ENCODE data around the gene GOSR1.
"Not testable (repeated sequence)": the region's sequence is repeated elsewhere in the genome, so short reads cannot be mapped to it uniquely, and the experiment has no call there.

GOSR1 gene

DNA sequence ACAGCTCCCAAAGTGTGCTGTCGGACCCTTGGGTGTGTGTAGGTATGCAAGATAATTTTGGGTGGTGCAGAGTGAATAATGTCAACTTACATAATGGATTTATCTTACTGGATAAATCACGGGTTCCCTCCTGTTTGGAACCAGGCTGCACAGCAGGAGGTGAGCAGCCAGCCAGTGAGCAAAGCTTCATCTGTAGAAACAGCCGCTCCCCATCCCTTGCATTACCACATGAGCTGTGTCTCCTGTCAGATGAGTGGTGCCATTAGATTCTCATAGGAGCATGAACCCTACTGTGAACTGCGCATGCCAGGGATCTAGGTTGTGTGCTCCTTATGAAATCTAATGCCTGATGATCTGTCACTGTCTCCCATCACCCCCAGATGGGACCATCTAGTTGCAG lies 72.0 kb downstream of the GOSR1 start:
- DNase-seq: not testable (repeated sequence)

DNA sequence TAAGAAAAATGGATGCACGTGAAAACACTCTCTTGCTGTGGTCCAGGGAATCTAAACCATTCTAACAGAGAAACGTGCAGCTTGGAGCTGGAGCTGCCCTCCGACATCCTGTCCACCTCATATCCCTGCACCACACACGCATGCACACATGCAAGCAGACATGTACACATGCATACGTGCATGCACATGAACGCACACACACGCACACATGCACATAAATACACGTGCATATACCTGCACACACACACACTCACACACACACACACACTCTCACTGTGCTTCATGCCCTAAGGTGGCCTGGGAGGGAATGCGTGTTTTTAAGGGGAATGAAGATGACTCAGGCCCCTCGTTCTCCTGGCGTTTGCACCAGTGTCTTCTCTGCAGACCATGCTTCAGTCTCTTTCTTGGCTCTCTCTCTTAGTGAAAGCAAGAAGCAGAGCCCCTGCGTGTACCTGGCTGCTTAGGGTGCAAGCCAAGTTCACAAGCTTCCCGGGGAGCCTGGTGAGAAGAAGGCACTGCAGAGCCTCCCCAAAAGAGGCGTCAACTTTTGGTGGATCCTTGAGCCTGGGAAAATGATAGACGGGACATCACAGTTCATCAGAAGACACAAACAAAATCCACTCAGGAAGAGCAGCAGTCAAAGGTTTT lies 72.8 kb downstream of the GOSR1 start:
- DNase-seq: no peak

DNA sequence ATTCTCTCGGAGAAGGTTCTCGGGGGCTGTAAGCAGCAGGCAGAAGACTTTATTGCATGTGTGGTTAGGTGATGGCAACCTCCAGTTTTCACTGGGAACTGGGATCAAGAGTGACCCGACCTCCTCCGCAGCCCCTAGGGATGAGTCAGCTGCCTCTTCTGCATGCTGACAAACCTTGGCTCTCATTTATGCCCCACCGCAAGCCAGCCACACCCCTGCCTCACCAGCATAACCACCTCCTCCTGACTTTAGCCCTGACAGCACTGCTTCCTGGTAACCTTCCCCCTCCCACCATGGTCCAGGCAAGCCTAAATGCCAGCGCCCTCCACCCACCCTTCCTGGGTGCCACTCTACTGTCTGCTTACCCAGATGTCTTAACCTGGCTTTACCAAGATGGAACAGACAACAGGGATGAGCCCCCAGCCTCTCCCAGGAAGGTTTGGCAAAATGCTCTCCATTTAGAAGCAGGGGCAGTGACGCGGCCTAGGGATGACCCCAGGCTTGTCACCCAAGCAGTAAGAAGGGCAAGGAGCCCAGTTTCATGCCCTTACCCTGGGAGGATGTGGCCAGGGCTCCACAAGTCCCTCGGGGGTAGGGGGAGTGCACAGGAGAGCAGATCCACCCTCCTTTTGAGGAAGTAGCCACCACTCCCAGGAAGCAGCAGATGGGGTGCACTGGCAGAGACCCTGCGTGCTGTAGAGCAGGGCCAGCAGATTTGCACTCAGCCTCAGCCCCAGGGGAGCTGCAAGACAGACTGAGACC lies 73.5 kb downstream of the GOSR1 start:
- DNase-seq: no peak

DNA sequence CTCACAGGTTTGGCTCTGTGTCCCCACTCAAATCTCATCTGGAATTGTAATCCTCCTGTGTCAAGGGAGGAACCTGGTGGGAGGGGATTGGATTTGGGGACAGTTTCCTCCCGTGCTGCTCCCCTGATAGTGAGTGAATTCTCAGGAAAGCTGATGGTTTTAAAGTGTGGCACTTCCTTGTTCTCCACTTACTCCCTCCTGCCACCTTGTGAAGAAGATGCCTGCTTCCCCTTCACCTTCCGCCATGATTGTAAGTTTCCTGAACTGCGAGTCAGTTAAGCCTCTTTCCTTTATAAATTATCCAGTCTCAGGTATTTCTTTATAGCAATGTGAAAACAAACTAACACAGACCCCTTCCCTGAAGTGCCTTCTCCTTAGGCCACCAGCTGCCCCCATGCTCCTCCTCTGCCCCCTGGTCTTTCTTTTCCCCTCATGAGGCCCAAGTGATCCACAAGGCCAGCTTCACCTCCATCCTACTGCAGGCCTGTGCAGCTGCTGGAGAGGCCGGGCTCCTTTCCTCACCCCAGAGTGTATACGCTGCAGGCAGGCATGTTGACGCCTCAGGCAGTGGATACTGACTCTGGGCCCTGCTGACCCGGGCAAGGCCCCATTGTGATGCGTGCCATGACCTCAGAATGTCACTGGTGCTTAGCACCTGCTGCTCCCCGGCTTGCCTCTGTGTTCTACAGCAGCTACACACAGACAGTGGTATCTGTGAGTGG lies 74.2 kb downstream of the GOSR1 start:
- DNase-seq: peak; percentile 82

DNA sequence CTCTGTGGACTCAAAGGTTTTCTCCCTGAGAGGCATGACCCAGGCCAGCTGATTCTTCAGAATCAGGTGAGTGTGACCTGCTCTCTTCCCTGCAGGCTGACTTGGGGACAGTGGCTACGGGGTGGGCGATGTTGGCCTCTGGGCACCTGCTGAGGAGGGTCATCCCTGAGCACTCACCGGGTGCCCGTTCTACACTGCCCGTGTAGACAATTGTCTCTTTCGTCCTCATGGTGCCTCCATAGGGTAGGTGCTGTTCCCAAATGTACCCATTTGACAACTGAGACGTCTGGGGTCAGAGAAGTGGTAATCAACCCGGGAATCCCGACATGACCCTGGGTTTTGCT lies 74.8 kb downstream of the GOSR1 start:
- DNase-seq: no peak

DNA sequence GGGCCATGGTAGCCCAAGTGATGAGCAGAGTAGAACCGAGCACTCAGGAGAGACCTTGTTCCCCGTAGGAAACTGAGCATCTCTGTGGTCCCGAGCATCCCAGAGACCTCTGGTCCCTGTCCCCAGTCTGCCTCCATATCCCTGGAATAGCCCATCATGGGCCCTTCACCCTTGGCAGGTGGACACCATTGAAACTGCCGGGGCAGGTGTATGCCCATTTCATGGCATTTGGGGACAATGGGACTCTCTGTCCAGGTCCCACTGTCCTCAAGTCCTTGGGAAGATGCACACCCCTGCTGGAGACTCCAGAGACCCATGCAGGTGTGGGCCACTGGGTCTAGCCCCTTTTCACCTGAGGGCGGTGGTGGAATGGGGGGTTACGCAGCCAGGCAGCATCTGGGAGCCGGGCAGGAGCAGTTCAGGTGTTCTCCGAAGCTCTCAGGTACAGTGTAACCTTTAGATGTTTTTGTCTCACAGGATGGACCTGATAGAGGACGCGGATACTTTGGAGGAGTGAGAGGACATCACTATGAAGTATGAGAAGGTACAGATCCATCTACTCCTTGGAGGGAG lies 75.9 kb downstream of the GOSR1 start:
- DNase-seq: no peak

DNA sequence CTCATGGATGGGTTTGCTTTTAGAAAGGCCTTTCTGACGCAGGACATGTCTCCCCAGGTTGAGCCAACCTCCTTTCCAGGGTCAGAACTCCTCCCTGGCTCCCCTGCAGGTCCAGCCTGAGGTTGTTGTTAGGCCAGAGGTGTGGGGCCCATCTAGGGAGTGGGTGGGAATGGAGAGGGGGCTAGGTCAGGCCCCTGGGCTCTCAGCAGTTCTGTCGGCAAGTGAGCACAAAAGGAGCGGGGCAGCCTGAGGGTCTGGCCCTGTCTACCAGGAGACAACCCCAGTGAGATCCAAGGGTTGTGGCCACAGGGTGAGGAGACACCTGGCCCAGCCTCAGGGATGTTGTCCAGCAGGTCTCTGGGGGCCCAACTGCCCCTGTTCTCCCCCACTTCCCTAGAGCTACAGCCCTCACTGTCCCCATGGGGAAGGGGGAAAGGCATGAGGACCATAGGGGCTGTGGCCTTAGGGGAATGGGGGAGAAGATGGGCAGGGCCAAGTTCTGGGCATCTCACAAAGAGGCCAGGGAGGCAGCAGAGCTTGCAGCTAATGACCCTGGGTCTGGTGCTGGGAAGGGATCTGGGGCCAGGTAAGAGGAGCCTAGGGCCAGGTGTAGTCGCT lies 76.7 kb downstream of the GOSR1 start:
- not testable (repeated sequence) for DNase-seq

DNA sequence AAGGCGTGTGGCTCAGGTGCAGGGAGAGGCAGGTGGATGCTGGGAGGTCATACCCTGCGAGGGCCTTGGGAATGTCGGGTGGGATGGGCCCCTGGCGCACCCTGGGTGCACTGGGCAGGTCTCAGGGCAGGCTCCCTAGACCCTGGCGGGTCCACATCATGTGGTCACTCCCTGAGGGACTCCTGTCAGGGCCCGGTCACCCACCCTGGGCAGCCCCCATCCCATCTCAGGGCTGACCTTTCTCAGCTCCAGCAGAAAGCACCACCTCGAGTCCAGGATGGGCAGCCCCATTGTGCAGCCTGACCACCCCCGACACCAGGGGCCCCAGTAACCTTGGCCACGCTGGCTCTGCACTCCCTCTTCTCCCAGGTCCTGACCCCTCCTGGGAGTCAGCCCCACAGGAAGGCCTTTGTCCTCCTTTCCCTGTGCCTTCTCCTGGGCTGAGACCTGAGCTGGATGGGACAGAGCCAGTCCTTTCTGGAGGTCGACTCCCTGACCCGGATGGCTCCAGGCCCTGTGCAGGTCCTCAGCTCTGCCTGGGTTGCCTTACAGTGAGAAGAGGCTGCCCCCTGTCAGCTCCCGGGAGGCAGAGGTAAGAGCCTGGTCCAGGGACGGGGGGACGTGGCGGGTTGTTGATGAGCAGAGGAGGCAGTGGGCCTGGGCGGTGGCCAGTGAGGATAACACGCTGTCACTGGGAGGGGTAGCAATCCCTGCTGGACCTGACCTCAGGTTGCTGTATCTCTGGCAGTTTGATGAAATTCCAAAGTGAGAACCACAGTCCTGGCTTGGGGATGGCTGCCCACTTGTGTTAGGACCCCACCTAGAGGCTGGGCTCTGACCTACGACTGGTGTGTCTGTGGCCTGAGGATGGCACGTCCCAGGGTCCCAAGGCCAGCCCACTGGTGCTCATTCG lies 77.9 kb downstream of the GOSR1 start:
- peak; percentile 23 for DNase-seq

DNA sequence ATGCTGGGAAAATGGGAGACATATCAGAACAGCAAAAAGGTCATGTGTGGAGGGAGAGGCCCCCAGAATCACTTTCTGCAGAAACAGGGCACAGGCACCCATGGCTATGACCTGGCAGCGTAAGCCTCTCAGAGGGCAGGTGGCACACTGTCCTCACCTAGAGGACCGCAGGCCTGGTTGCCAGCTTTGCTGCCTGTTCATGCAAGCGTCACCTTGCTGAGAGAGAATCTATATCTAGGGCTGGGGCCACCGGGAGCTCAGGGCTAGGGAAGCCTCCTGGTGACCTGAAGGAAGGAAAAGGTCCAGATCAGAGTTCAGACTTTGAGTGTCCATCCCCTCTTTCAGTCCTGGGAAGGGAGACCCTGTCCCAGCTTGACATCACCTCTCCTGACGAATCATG lies 78.7 kb downstream of the GOSR1 start:
- no peak for DNase-seq

DNA sequence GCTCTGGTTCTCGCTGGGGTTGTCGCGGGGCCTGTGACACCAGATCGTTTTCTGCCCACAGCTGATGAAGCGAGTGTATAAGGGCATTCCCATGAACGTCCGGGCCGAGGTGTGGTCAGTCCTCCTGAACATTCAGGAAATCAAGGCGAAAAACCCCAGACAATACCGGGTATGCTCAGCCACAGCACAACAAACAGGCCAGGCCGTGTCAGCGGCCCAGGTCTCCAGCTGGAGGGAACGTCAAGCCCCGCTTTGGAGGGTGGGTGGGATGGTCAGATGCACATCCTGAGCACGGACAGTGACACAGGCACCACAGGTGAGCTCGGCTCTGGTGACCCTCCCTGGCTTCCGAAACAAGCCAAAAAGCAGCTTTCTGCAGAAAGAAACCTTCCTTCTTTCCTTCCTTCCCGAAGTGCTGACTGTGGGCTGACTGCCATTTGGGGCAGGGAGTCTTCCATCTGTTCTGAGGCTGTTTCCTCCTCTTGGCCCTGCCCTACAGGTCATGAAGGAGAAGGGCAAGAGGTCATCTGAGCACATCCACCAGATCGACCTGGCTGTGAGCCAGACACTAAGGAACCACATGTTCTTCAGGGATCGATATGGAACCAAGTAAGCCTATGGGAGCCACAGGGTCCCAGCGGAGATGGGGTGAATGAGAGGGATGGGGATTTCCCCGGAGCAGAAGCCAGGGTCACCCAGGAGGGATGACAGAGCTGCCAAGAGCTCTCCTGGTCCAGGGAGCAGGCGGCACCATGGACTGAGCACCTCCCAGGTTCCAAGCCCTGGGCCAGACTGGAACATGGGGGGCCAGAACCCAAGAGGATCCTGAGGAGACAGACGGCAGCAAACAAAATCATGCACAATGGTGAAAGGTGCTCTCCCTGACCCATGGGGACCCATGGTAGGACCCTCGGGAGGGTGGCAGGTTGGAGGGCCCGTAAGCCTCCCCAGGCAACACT lies 79.4 kb downstream of the GOSR1 start:
- no peak for DNase-seq

DNA sequence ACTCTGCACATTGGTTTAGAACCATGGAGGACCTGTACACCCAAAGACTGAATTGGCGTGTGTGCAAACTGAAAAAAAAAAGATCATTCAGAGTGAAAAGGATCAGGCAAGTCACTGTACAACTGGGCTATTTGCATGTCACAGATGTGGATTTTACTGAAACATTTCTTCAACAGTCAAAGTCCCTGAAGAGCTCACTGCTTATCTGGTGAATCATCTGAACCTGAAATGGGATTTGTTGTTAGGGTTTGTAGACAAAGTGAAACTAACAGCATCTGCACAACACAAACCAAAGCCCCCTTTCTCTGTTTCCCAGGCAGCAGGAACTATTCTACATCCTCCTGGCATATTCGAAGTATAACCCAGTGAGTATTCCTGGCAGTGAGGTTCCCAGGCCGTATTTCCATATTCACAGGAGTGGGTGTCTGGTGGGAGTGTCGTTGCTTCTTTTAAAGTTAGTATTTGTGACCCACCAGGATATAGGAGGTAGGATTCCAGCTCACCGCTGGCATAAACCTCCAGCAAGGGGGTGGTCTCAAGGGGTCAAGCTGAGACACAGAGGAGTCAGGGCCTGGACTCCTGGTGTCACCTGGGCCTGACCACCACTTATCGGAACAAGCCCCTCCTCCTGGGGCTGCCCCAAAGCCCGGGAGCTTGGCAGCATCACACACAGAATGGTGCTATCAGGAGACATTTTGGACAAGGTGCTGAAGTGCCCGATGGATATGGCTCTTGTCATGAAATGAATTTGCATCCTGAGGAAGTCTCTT lies 80.9 kb downstream of the GOSR1 start:
- DNase-seq: no peak

DNA sequence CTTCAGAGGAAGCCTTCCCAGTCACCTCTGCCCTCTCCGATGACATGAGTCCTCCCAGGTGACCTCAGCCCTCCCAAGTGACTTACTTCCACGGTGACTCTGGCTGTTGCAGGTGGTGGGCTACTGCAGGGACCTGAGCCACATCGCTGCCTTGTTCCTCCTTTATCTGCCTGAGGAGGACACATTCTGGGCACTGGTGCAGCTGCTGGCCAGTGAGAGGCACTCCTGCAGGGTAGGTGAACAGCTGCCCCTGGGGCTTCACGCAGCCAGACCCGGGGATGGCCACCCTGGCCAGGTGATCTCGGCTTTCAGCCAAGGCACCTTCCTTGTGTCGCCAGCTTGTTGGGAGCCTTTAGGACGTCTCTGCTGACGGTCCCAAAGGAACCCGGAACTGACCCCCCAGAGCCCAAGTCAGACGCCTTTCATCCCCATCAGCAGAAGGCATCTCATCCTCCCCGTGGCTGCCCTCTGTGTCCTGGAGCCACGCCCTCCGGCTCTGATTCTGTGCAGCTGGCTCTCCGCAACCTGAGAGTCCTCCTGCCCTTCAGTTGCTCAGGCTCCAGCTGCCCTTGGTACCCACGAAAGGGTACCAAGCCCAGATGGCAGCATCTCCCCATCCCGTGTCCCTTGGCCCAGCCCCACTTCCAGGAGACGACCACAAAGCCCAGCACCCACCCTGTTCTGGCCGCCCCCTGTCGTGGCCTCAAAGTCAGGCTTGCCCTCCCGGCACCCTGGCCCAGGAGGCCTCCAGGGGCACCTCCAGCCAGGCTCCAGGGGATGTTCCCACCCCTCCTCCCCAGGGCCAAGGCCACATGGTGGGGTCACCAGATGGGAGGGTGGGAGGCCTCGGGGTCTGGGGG lies 81.7 kb downstream of the GOSR1 start:
- DNase-seq: peak; percentile 30

DNA sequence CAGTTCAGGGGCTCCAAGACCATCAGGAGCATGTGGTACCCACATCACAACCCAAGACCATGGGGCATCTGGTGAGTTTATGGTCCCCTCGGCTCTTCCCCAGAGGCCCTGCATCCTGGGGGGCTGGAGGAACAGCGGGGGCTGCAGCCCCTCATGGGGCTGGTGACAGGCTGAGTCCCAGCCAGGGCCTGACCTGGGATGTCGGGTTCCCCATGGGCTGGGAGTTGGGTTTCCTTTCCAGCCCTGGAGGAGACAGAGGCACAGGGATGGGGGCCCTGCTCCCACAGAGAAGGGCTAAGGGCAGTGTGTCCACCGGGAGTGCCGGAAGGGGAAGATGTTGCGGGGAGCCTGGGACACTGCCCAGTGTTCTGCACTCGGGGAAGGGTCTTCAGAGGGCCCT lies 82.4 kb downstream of the GOSR1 start:
- no peak for DNase-seq

DNA sequence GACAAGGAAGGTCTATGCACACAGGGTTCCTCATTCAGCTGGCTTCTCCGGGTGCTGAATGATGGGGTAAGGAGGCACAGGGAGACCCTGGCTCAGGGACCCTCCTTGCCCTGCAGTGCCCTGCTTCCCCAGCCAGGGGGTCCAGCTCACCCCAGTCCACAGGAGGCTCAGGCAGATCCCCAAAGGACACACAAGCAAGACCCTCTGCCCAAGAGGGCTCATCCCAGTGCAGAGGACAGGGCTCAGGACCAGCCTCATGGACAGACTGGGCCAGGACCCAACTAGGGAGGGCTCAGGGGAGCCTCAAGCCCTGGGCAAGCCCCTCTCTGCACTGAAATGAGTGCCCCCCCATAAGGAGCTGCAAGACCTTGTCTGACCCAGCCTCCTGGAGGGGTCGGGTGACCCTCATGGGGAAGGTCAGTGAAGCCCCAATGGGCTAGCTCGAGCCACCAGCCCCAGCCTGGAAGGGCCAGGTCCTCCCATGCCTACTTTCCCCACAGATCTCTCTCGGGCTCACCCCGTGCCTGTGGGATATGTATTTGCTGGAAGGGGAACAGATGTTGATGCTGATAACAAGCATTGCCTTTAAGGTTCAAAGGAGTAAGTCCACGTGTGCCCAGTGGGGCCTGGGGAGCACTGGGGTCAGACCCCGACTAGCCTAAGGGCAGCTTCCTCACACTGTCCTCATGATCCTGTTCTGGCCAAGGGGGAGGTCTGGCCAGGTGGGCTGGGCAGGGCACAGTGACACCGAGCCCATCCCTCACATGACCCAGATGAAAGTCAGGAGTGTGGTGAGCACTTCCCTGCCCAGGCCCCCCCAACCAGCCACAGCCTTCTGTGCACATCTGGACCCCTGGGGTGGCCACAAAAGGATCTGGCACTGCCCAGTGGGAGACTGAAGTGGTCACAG lies 83.2 kb downstream of the GOSR1 start:
- DNase-seq: not testable (repeated sequence)

DNA sequence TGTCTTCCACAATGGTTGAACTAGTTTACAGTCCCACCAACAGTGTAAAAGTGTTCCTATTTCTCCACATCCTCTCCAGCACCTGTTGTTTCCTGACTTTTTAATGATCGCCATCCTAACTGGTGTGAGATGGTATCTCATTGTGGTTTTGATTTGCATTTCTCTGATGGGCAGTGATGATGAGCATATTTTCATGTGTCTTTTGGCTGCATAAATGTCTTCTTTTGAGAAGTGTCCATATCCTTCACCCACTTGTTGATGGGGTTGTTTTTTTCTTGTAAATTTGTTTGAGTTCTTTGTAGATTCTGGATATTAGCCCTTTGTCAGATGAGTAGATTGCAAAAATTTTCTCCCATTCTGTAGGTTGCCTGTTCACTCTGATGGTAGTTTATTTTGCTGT lies 84.6 kb downstream of the GOSR1 start:
- not testable (repeated sequence) for DNase-seq

DNA sequence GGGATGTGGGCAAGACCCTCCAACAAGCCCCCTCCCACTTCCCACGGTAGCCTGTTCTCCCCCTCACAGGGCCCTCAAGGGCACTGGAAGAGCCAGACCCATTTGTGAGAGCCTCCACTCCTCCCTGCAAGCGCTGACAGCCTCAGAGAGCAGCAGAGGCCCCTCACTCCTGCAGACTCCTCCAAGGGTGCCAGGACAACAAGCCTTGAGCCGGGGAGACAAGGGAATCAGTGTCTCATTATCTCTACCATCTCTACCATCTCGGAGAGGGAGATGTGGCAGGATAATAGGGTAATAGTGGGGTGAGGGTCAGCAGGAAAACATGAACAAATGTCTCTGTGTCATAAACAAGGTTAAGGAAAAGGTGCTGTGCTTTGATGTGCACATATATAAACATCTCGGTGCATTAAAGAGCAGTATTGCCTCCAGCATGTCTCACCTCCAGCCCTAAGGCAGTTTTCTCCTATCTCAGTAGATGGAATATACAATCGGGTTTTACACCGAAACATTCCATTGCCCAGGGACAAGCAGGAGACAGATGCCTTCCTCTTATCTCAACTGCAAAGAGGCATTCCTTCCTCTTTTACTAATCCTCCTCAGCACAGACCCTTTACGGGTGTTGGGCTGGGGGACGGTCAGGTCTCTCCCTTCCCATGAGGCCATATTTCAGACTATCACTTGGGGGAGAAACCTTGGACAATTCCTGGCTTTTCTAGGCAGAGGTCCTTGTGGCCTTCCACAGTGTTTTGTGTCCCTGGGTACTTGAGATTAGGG lies 86.1 kb downstream of the GOSR1 start:
- not testable (repeated sequence) for DNase-seq

DNA sequence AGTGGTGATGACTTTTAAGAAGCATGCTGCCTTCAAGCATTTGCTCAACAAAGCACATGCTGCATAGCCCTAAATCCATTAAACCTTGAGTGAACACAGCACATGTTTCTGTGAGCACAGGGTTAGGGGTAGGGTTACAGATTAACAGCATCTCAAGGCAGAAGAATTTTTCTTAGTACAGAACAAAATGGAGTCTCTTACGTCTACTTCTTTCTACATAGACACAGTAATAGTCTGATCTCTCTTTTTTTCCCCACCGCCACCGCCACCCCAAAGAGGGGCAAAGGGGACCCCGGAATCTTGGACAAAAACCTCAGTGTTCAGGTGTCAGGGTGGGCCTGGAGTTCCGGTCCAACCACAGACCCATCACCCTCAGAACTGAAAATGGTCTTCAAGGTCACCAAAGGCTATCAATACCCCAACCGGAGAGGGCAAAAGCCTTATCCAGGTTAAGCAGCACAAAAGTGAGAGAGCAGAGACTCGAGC lies 86.7 kb downstream of the GOSR1 start:
- DNase-seq: not testable (repeated sequence)
